ENCODE measurements around the gene CRACR2A.

CRACR2A gene

GRCh38 chr12:3697311-3697870, 55.5 kb downstream of the CRACR2A start:
- no peak for DNase-seq (ENCODE audit: low read depth)
- H3K4me3 ChIP-seq (ENCODE audit: low read depth, low read length): no peak overlapping the region

GRCh38 chr12:3694673-3695072, 58.2 kb downstream of the CRACR2A start:
- no peak overlapping the region for H3K4me3 ChIP-seq (ENCODE audit: low read depth, low read length)
- no peak for DNase-seq (ENCODE audit: low read depth)

- no peak overlapping the region for H3K4me3 ChIP-seq (ENCODE audit: low read depth, low read length)
- no peak for DNase-seq (ENCODE audit: low read depth)
These were observed 60.1 kb downstream of the CRACR2A start for GRCh38 chr12:3692616-3693365.

GRCh38 chr12:3686463-3686862, 66.4 kb downstream of the CRACR2A start:
- H3K4me3 ChIP-seq (ENCODE audit: low read depth, low read length): no peak overlapping the region

GRCh38 chr12:3685830-3686229, 67.1 kb downstream of the CRACR2A start:
- no peak for DNase-seq (ENCODE audit: low read depth)
- no peak overlapping the region for H3K4me3 ChIP-seq (ENCODE audit: low read depth, low read length)

More at GRCh38 chr12:3686463-3686862, 66.4 kb downstream of the CRACR2A start:
- DNase-seq (ENCODE audit: low read depth): no peak

- no peak for DNase-seq (ENCODE audit: low read depth)
- H3K4me3 ChIP-seq (ENCODE audit: low read depth, low read length): no peak overlapping the region
These were observed 68.4 kb downstream of the CRACR2A start for GRCh38 chr12:3684449-3685051.

GRCh38 chr12:3683670-3684069, 69.2 kb downstream of the CRACR2A start:
- DNase-seq (ENCODE audit: low read depth): peak; percentile 22

GRCh38 chr12:3681595-3682061, 71.3 kb downstream of the CRACR2A start:
- DNase-seq (ENCODE audit: low read depth): no peak
- H3K4me3 ChIP-seq (ENCODE audit: low read depth, low read length): no peak overlapping the region

More at GRCh38 chr12:3683670-3684069, 69.2 kb downstream of the CRACR2A start:
- no peak overlapping the region for H3K4me3 ChIP-seq (ENCODE audit: low read depth, low read length)

- DNase-seq (ENCODE audit: low read depth): no peak
- H3K4me3 ChIP-seq (ENCODE audit: low read depth, low read length): no peak overlapping the region
These were observed 71.9 kb downstream of the CRACR2A start for GRCh38 chr12:3680919-3681594.

GRCh38 chr12:3679831-3680230, 73.1 kb downstream of the CRACR2A start:
- DNase-seq (ENCODE audit: low read depth): no peak
- H3K4me3 ChIP-seq (ENCODE audit: low read depth, low read length): no peak overlapping the region

- no peak overlapping the region for H3K4me3 ChIP-seq (ENCODE audit: low read depth, low read length)
- DNase-seq (ENCODE audit: low read depth): no peak
These were observed 75.3 kb downstream of the CRACR2A start for GRCh38 chr12:3677609-3678008.

- H3K4me3 ChIP-seq (ENCODE audit: low read depth, low read length): no peak overlapping the region
- no peak for DNase-seq (ENCODE audit: low read depth)
These were observed 78.8 kb downstream of the CRACR2A start for GRCh38 chr12:3673981-3674708.

GRCh38 chr12:3672113-3672509, 80.8 kb downstream of the CRACR2A start:
- DNase-seq (ENCODE audit: low read depth): no peak
- no peak overlapping the region for H3K4me3 ChIP-seq (ENCODE audit: low read depth, low read length)

- no peak for DNase-seq (ENCODE audit: low read depth)
- no peak overlapping the region for H3K4me3 ChIP-seq (ENCODE audit: low read depth, low read length)
These were observed 81.4 kb downstream of the CRACR2A start for GRCh38 chr12:3671330-3672112.

GRCh38 chr12:3670083-3670620, 82.8 kb downstream of the CRACR2A start:
- DNase-seq (ENCODE audit: low read depth): no peak
- no peak overlapping the region for H3K4me3 ChIP-seq (ENCODE audit: low read depth, low read length)

GRCh38 chr12:3669594-3669993, 83.3 kb downstream of the CRACR2A start:
- no peak overlapping the region for H3K4me3 ChIP-seq (ENCODE audit: low read depth, low read length)
- no peak for DNase-seq (ENCODE audit: low read depth)

- no peak overlapping the region for H3K4me3 ChIP-seq (ENCODE audit: low read depth, low read length)
- no peak for DNase-seq (ENCODE audit: low read depth)
These were observed 84.3 kb downstream of the CRACR2A start for GRCh38 chr12:3668479-3669165.

GRCh38 chr12:3667485-3667884, 85.4 kb downstream of the CRACR2A start:
- no peak for DNase-seq (ENCODE audit: low read depth)

More at GRCh38 chr12:3667485-3667884, 85.4 kb downstream of the CRACR2A start:
- no peak overlapping the region for H3K4me3 ChIP-seq (ENCODE audit: low read depth, low read length)

Measured in skeletal muscle cell (primary cell).